Bone marrow (tissue), 2 donors: ENCODE results near the gene NTRK3.

Experiments used
- DNase-seq, 2 donors: peaks; one replicate each; lab custom pipeline; 2025; lab: John Stamatoyannopoulos, UW

Gene NTRK3

DNA sequence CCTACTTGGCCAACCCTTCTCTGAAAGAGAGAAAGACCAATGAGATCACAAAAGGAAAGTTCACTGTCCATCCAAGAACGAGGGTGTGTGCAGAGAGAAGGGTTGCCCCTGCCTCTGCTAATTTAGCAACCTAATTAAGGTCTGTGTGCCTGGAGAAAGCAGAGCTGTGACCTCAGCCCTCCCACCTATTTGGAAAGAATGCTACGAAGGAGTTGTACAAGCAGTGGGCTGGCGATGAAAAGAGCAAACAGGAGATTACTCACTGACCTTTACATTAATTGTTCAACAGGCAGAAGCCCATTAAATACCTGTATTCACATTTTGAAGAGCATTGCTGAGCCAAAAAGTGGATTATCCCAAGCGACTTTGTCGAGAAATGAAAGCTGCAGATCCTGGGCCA lies 314.9 kb downstream of the NTRK3 start:
- DNase-seq: no peak

DNA sequence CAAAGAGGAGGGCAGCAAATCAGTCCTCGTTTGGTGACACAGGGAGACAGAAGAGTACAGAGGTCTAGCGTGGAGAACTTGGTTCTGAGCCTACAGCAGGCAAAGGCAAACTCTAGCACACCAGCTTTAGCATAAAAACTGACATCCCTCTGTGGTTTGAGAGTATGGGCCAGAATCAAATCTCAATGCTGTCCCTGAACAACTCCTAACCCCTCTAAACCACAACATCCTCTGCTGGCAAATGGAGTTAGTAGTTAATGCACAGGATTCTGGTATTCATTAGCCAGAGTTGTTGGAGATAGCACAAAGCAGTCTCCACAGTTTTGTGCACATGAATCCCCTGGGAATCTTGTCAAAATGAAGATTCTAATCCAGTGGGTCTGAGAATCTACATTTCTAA lies 315.8 kb downstream of the NTRK3 start:
- DNase-seq: no peak

DNA sequence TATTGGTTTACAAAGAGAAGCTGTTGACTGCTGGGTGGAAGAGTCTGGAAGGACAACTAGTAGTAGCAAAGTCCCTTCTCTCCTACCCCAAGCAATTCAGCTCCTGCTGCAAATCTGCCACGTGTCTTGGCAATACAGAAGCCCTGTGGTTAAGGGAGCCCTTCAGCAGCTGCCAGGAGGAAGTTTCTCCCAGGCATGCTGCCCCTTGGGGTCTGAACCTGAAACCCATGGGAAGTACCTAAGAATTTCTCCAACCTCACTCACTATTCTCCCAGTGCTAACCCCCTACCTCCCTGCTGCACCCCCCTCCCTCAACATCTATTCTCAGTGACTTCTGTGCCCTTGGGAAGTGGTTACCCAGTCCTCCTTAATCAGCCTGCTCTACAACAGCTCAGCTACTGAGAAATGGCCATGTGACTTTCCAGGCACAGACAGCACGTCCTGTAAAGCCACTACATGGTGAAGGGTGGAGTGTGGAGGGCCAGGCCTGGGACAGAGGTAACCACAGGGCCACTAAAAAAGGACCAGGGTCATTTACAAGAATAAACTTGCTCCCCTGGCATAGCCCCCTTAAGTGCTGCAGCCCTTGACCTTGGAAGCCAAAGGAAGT lies 316.6 kb downstream of the NTRK3 start:
- no peak for DNase-seq

DNA sequence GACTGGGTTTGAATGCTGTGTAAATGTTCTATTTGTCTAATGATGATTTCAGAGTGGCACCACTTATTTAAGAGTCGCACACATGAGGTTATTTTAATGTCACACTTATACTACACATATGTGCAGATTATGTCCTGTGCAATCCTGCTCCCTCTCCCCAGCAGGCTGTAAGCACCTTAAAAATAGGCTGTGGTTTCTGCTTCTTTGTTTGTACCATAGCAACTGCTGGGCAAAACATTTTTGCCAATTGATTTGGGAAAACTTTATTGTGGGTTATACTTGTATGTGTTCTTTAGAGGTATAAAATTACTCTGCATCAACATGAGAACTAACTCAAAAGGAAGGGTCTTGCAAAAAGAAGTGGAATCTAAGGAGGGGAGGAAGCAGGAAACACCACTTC lies 318.5 kb downstream of the NTRK3 start:
- no peak for DNase-seq

DNA sequence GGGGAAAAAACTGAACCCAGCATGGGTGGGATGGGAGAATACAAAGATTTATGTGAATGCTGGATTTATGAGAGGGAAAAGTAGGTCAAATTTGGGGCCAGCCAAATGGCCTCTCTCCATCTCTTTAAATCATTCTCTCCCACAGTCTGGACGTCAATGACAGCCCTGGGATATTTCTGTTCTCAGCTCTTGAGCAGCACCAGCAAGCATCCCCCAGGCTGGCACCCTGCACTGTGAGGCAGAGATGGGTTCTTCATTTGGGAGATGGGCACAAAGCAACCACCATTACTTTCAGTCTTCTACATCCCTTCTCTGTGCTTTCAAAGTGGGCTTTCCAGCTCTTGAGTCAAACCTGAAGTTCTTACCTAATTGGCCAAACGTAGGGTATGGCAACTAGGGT lies 321.0 kb downstream of the NTRK3 start:
- DNase-seq: no peak

DNA sequence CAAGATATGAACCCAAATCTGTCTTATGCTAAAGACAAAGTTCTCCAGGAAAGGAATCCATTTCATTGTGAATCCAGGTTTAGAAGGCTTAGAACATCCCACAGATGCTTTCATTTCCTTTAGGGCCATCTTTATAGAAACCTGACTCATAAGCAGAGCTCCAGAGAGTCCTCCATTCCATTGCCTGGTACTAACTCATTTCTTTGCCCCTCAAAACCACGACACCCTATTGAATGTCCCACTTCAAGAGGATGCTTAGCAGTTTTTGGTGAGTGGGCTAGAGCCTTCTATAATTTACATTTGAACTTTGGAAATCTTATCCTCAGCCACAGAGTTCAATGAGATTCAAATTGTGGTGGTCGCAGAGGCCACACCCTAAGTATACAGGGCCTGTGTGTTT lies 325.0 kb downstream of the NTRK3 start:
- DNase-seq: no peak

DNA sequence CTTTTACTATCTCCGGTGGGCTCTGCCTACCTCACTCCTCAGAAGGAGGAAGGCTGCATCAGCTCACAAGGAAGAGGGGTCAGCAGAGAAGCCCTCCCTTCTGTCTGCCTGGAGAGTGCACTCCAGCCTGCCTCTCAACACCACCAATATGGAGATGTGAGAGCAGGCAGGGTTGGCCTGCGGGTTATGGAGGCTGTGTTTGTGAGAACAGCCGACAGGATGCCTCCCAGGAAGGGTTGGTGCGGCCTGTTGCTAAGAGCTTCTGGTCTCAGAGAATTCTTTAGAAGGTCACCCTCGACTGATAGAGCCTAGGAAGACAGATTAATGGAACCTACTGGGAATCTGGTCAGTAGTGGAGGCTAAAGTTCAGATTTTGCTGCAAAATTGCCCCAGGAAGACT lies 326.1 kb downstream of the NTRK3 start:
- no peak for DNase-seq

DNA sequence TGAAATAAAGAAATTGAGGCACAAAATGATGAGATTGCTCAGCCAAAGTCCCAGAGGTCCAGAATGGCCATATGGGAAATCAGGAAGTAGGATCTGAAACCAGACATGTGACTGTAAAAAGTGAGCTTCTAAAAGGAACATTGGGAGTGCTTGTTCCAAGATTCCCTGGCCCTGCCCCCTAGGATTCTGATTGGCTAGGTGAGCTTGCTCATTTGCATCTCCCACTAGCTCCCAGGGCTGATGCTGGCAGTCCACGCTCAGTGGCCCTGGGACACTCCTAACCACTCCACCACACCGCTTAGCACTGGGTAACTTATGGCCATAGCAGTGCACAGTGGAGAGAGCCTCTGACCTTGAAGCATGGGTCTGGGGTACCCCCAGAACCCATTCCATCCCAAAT lies 326.7 kb downstream of the NTRK3 start:
- no peak for DNase-seq

DNA sequence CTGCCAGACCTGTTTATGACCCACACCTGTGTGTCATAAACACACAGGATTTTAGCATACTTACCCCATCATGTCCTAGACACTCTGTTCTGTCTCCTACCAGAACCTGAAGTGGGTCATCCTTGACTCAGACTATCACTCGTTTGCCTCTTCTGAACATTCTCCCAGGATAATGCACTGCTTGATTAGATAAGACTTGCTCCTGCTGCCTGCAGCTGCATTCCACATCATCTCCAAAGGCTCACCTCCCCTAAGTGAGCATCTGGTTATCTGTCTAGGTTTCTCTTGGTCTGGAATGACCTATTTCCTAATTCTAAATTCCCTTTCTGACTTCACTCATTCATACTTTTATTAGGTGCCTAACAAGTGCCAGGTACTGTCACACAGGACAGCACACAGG lies 332.1 kb downstream of the NTRK3 start:
- DNase-seq: no peak

DNA sequence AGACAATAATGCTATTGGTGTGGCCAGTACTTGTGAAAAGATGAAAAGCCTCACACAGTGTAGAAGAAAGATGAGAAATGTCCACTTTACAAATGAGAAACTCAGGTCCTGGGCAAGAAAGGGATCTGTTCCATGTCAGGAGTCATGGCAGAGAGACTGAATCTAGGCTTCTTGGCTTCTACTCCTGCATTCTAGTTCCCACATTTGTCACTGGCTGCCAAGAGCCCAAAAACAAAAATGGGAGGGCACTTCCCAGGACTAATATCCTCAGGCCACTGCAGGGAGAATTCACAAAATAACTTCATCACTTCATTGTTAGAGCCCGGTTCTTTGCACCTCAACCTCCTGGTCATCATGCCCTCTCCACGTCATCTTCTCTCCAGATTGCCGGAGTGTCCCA lies 337.5 kb downstream of the NTRK3 start:
- DNase-seq: no peak

DNA sequence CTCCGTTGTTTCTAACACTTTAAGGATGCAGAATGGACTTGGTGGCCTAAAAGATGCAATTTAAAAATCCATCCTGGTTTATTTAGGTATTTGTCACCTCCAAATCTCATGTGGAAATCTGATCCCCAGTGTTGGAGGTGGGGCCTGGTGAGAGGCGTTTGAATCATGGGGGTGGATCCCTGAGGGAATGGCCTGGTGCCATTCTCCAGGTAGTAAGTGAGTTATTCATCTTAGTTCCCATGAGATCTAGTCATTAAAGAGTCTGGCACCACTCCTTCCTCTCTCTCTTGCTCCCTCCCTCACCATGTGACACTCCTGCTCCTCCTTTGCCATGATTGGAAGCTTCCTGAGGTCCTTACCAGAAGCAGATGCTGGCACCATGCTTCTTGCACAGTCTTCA lies 339.1 kb downstream of the NTRK3 start:
- DNase-seq: no peak

DNA sequence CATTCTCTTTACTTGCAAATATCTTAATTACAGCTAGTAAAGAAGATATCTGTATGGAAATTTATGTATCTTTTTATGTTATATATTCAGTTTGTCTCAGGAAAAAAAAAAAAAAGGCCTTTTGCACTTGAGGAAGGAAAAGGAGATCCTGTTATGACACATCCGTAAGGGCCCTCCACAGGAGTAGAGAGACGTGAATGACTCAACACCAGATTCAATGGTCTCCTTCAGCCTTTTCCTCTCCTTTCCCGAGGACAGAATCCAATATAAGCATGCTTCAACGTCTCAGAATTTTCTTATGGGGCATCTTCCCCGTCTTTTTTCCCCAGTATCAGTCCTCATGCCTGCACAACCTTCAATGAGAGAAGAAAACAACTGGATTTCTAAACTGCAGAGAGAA lies 340.3 kb downstream of the NTRK3 start:
- DNase-seq: no peak

DNA sequence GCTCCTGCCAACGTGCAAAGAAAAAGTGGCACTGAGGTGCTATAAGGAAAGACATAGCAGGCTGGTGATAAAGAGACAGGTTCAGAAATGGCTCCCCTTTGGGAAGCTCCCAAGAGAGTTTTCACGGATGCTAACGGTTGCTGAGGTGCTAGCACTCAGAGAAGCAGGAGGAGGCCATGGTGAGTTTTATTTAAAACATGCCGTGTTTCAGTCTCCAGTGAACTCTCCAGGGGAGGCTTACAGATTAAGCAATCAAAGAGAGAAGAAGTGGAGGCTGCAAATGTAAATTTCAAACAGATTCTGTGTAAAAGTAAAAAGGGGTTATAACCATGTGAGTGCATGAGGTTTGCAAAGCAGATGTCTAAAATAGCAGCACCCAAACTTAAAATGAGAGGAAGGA lies 346.2 kb downstream of the NTRK3 start:
- DNase-seq: no peak

DNA sequence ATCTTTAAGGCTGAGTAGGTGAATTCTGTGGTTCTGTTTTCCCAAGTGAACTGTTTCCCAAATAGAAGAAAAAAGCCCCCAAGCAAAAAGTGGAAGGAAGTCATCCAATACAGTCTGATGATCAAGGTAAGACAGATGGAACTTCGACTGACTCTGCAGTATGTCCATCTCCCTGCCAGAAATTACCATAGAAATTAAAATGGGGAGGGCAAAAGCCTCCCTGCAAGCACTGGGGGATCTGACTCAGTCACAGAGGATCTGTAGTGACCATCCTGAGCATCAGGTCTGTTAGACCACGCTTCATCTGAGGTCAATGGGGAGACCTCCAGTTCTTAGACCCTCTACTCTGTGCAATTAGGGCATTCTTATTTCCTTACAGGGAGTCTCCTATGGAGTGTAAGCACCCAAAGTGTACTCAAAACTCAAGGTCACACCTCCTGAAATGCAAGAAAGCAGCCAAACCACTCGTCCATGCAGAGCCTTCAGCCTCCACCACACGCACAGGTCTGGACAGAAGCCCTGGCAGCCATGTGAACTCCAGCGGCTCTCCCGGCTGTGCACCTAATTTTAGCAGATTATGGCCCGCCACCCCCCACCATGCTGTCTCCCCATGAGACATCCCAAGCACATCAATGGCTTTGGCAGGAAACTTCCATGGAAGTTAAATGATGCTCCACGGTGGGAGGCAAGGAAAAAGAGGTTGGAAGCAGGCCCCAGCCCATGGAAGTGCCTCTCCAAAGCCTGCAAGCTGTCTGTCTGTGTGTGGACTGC lies 348.7 kb downstream of the NTRK3 start:
- no peak for DNase-seq

DNA sequence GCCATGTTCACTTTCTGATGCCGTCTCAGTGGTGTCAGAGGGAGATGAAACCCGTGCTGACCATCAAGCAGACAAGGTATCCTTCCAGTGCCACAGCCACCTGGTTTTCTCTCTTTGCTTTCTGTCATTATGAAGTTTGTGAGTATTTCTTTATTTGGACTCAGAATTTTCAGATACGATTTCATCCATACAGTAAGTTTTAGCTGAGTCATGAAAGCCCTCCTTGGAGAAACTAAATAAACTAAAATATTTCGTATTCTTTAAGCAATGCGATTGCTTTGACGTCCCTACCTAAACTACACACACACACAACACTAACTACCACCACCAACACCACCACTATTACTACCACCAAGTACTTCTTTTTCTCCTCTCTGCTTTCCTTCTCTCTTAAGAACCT lies 350.1 kb downstream of the NTRK3 start:
- DNase-seq: no peak

DNA sequence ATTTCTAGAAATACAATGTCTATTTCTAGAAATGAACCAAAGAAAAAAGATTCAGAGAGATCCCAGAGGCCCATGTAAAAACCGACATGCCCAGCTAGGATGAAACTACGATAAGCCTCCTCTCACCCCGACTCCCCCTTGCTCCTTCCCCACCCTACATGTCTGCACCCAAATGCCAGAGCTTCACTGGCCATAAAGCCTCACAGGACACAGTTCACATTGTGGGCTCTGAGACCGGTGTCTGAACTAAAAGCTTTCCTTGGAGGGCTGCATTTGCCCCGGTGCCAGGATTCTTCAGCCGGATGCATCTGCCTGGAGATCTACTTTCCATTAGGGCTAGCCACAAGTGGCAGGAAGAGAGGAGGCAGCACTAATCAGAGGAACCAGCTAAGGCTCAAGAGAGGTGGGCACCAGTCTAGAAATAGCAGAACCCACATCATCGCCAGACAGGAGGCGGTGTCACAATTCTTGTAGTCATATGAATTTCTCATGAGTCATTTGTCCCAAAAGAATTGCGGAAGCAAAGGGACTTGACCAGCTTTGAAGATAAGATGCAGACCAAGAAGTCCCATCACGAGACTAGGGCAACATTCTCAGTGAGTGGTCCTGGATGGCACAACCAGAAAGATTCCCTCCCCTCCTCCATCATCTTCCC lies 353.6 kb downstream of the NTRK3 start:
- no peak for DNase-seq

DNA sequence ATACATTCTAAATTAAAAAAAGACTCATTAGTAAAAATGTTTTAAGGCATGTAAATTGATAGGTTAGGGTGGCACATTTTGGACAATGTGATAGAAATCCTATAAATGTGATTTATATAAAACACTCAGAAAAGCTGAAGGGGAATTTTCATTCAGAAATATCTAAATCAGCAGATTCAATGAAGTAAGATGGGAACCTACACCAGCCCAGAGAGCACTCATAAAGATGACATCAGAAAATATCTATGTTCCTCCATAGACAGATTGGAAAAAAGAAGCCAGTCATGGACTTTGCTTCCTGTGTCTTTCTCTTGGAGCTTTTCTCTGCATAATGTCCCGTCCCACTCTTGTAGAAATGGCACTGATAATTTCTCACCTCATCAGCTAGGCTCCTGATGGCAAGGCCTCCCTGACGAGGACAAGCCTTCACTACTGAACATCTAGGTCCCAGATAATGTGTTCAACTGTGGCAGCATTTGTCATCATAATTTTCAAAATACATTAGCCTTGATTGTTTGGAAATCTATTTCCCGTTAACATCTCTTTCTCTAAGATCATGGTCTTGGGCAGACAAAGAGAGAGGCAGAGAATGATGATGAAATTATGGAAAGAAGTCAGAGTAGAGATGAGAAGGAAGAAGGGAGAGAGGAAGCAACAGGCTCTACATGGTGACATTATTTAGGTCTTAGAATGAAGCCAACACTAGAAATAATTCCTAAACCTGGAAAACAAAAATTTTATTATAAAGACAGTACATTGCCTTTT lies 354.4 kb downstream of the NTRK3 start:
- DNase-seq: no peak

DNA sequence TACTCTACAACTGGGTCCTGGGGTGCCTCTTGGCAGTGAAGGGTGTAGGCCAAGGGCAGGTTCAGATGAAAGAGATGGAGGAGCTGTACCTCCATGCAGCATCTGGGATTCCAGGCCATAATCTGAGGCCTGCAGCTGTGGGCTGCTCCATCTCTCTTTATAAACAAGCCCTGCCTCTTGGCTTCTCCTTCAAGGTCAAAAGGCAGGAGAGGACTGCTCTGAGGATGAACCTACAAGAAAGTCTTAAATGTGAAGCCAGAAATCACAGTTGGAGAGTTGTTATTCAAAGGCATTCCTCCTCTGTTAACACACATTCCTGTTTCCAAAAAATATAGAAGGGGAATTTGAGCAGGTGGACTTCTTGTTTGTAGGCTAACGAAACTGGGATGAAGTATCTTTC lies 355.5 kb downstream of the NTRK3 start:
- DNase-seq: no peak

DNA sequence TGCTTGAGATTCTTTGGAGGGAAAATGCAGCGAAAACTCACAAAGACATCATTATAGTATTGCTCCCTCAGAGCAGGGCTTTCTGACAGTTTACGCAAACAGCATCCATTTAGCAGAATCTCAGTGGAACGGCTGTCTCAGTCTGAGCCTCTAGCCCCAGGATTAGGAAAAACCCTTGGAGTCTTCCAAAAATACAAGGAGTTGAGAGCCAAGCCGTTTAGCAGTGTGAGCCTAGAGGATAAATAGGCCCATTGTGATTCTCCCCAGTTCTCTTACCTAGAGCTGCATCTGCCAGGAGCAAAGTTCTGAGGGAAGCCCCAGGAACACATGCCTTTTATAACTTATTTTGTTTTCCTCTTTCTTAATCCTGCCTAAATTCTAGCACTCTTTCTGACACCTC lies 359.6 kb downstream of the NTRK3 start:
- DNase-seq: no peak

DNA sequence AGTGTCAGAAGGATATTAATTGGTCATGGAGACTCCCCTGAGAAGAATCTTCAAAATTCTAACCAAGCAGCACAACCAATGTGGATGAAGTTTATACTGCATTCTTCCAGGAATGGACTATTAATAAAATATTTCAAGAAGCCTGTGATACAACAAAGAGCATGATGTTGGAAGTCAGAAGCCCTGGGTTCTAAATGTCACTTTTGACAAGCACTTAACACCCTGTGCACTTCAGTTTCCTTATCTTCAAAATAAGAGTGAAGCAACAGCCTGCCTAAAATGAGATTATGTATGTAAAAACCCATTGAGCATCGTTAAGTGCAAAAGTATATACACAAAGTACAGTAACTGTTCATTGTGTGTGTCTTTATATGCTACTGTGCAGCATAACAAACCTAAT lies 369.4 kb downstream of the NTRK3 start:
- DNase-seq: no peak

DNA sequence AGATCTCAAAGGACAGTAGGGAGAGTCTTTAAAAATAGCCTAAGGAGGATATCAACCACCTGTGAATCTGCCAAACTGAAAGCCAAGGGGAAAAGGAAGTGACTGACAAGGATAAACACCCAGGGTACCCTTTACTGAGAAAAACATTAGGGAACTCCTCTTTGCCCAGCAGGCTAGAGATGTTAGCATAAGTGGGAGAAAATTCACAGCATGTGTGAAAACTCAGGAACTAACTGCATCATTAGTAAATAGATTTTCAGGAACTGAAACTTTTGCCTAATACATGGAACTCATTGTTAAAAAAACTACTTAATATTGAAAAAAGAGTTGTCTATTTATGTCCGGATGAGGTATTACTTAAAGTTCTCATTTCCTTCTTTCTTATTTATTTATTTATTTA lies 375.5 kb downstream of the NTRK3 start:
- DNase-seq: no peak

DNA sequence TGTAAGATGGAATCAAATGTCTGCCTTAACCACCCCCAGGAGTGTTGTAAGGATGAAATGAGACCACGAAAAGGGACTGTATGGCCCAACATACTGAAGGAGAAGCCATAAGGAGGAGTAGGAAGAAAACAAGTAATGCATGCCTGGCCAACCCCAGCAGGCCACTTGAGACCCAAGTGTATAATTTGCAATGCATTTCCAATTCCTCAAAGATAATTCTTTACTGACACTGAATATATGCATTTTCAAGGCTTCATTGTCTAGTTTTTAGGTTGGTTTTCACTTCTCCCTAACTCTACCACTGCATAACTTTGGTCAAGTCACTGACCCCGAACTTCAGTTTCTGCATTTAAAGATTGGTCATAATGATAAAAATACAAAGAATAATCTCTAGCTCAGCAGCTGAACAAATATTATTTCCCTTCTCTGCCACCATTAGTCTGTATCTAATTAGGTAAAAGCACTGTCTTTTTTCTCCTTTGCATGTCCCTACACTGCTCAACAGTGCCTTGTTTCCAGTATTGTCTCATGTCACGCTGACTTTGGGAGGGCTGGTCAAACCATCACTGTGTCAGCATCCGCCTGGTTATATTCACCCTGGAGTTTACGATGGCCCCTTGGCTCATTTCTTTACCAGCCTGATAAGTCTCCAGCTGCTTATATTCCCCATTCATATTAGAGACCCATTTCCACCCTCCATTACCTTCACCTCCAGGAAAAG lies 378.6 kb downstream of the NTRK3 start:
- no peak for DNase-seq
